WI38 (cell line): ENCODE measurements around the gene C16orf96.

Experiments used
- H3K4me3 ChIP-seq: 2 replicates; pipeline ENCODE4 v1.5.1; 2011; ENCODE audit warnings: low read depth, mild to moderate bottlenecking, control low read depth, low read length
- CTCF ChIP-seq: IDR thresholded peaks from 2 replicates; pipeline ENCODE4 v1.5.1; 2012; ENCODE audit warnings: low read depth, mild to moderate bottlenecking, control low read depth, low read length

The C16orf96 gene

DNA sequence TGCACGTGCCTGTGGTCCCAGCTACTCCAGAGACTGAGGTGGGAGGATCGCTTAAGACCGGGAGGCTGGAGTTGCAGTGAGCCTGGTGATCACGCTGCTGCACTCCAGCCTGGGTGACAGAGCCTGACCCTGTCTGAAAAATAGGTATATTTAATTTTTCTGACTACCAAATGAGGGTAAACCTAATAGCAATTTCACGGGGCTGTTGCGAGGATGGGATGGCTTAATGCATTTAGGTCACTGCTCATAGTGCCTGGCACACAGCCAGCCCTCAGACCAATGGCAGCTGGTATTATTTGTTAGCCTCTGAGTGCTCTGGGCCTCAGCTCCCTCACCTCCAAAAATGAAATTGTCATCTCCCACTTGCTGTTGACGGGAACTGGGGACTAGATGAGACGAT, 11.7 kb upstream of the C16orf96 start:
- no peak overlapping the region for H3K4me3 ChIP-seq
- no peak for TF ChIP-seq CTCF

- no peak overlapping the region for H3K4me3 ChIP-seq
- no peak for TF ChIP-seq CTCF
These were observed 8.0 kb upstream of the C16orf96 start for GRCh38 chr16:4548124-4548523.

GRCh38 chr16:4550591-4550990, 5.5 kb upstream of the C16orf96 start:
- no peak overlapping the region for H3K4me3 ChIP-seq
- TF ChIP-seq CTCF: no peak

- TF ChIP-seq CTCF: no peak
- no peak overlapping the region for H3K4me3 ChIP-seq
These were observed 3.6 kb upstream of the C16orf96 start for GRCh38 chr16:4552541-4552940.

GRCh38 chr16:4556580-4556979, 440 bp downstream of the C16orf96 start:
- TF ChIP-seq CTCF: no peak

DNA sequence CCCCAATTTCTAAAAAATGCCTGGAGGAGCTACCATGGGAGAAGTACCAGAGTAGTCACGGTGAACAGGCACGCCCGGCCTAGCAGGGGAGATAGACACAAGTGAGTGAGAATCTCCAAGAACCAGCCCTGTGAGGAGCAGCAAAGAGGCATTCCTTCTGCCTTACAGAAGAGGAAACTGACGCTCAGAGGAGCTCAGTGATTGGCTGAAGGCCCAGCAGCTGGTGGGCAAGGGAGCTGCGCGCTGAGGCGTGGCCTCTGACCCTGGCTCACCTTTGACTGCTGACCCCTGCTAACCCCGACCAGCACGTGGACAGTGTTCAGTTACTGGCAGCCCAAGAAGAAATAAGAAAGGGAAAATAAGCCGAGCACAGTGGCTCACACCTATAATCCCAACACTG, 1.8 kb downstream of the C16orf96 start:
- TF ChIP-seq CTCF: no peak
- H3K4me3 ChIP-seq: no peak overlapping the region

More at GRCh38 chr16:4556580-4556979, 440 bp downstream of the C16orf96 start:
- H3K4me3 ChIP-seq: no peak overlapping the region

DNA sequence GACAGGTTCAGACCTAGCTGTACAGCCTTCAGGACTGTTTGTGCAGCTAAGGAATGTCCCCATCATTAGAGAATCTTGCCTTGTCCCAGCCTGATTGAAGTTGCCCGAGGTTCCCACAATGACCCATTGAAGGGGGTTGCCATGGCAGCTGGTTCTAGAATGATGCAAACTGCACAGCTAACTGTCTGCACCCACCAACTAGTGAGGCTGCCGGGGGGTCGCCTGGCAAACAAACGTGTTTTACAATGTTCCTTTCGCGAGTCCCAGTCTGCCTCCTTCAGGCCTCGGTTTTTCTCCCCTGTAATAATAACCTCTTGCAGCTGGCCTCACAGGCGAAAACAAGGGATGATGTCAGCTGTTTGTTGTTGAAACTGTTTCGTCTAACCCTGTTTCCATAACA, 5.5 kb downstream of the C16orf96 start:
- H3K4me3 ChIP-seq: no peak overlapping the region
- TF ChIP-seq CTCF: no peak
